Daoy (cell line): Measurements from ENCODE around the gene FYCO1. TPM values are rescaled to one million over a fixed set of nuclear protein-coding genes. Genes with fewer than 3 reads are reported as not detected.

ENCODE experiments used
- DNase-seq: peaks from one replicate; pipeline ENCODE4 v3.0.0-alpha.2; 2015; ENCODE audit warnings: low read depth
- total RNA-seq: library from RNA; depleted of rRNA; stranded (reverse); fragments of >200 nt; shearing (Covaris generic); gene quantifications from 2 replicates; pipeline ENCODE4 v1.2.3, GENCODE V29; 2014; rRNA removed

Gene FYCO1
- total RNA-seq, 1 experiment from 2014 or later = 3.3 TPM

GRCh38 chr3:45885979-45886705, 109.5 kb downstream of the FYCO1 start, which contains the start of gene CCR9:
TSS of gene CCR9 (plus strand) at chr3:45886543. CDS start at chr3:45894934, 8,391 bp downstream.
- no peak for DNase-seq

- no peak for DNase-seq
These were observed 111.0 kb downstream of the FYCO1 start for GRCh38 chr3:45884368-45885201.

GRCh38 chr3:45881078-45882022, 114.3 kb downstream of the FYCO1 start:
- DNase-seq = peak; percentile 35

GRCh38 chr3:45880725-45881077, 114.9 kb downstream of the FYCO1 start:
- DNase-seq = no peak

- no peak for DNase-seq
These were observed 117.5 kb downstream of the FYCO1 start for GRCh38 chr3:45878124-45878523.

- no peak for DNase-seq
These were observed 120.8 kb downstream of the FYCO1 start for GRCh38 chr3:45874677-45875346.

- DNase-seq = no peak
These were observed 122.0 kb downstream of the FYCO1 start for GRCh38 chr3:45873638-45874037.

- no peak for DNase-seq
These were observed 122.6 kb downstream of the FYCO1 start for GRCh38 chr3:45873036-45873435.

GRCh38 chr3:45872569-45872968, 123.1 kb downstream of the FYCO1 start:
- no peak for DNase-seq

- no peak for DNase-seq
These were observed 123.8 kb downstream of the FYCO1 start for GRCh38 chr3:45871780-45872179.

- DNase-seq = no peak
These were observed 125.5 kb downstream of the FYCO1 start for GRCh38 chr3:45870099-45870498.

- DNase-seq = no peak
These were observed 126.0 kb downstream of the FYCO1 start for GRCh38 chr3:45869638-45870037.

- no peak for DNase-seq
These were observed 127.0 kb downstream of the FYCO1 start for GRCh38 chr3:45868650-45869049.

GRCh38 chr3:45868213-45868612, 127.4 kb downstream of the FYCO1 start:
- DNase-seq = no peak

Other genes starting within 250 kb of the FYCO1 start
- gene SLC6A20, start 199.3 kb downstream of the FYCO1 start, total RNA-seq = not detected in 2 replicates
- gene LZTFL1, start 153.7 kb downstream of the FYCO1 start, total RNA-seq = 25.2 and 27.6 TPM in 2 replicates
- not detected in 2 replicates for gene CCR9, start 109.3 kb downstream of the FYCO1 start, total RNA-seq
- gene CXCR6, start 52.4 kb downstream of the FYCO1 start, total RNA-seq = not detected in 2 replicates
- not detected in 2 replicates for gene XCR1, start 31.7 kb upstream of the FYCO1 start, total RNA-seq
- gene CCR1, start 212.5 kb upstream of the FYCO1 start, total RNA-seq = not detected in 2 replicates
- gene CCR3, start 246.6 kb upstream of the FYCO1 start, total RNA-seq = not detected in 2 replicates